Astrocyte (in vitro differentiated cells and primary cell): ENCODE data around the gene CARD9. TPM values are rescaled to one million over a fixed set of nuclear protein-coding genes. Genes with fewer than 3 reads are reported as not detected.

Experiments used
- DNase-seq: peaks from one replicate; pipeline ENCODE4 v3.0.0-alpha.2; 2010; ENCODE audit warnings: low read depth
- FAIRE-seq: peaks from 2 replicates; lab custom pipeline; 2011; peaks lifted over from hg19 to GRCh38; lab: Jason Lieb, UNC
- H2AFZ ChIP-seq: 2 replicates; pipeline ENCODE4 v1.6.0; 2012; ENCODE audit warnings: low read depth, low read length, inconsistent platforms
- H3K27ac ChIP-seq: 2 replicates; pipeline ENCODE4 v1.5.1; 2011; ENCODE audit warnings: low read depth, low read length, inconsistent platforms
- H3K27me3 ChIP-seq: 2 replicates; pipeline ENCODE4 v1.6.0; 2011; ENCODE audit warnings: low read length, inconsistent platforms; ENCODE audit not compliant: insufficient read depth
- H3K36me3 ChIP-seq: 2 replicates; pipeline ENCODE4 v1.5.1; 2011; ENCODE audit warnings: low read length, inconsistent platforms; ENCODE audit not compliant: insufficient read depth
- H3K4me1 ChIP-seq: 2 replicates; pipeline ENCODE4 v1.5.1; 2011; ENCODE audit warnings: low read length, inconsistent platforms; ENCODE audit not compliant: insufficient read depth
- H3K4me2 ChIP-seq: 2 replicates; pipeline ENCODE4 v1.6.0; 2012; ENCODE audit warnings: low read length, inconsistent platforms
- H3K4me3 ChIP-seq: 2 replicates; pipeline ENCODE4 v1.5.1; 2011; ENCODE audit warnings: low read depth, mild to moderate bottlenecking, low read length, inconsistent platforms; ENCODE audit not compliant: insufficient read depth
- H3K79me2 ChIP-seq: 2 replicates; pipeline ENCODE4 v1.6.0; 2012; ENCODE audit warnings: mild to moderate bottlenecking, low read length, inconsistent platforms; ENCODE audit not compliant: insufficient read depth
- H3K9ac ChIP-seq: 2 replicates; pipeline ENCODE4 v1.6.0; 2012; ENCODE audit warnings: mild to moderate bottlenecking, low read length, inconsistent platforms
- H3K9me3 ChIP-seq: 2 replicates; pipeline ENCODE4 v1.5.1; 2012; ENCODE audit warnings: low read depth, mild to moderate bottlenecking, low read length, inconsistent platforms; ENCODE audit not compliant: insufficient read depth
- H4K20me1 ChIP-seq: 2 replicates; pipeline ENCODE4 v1.6.0; 2012; ENCODE audit warnings: low read length, inconsistent platforms; ENCODE audit not compliant: insufficient read depth
- H3K27ac Mint-ChIP-seq: one replicate; pipeline ENCODE4 v1.8.0; 2021; ENCODE audit warnings: mild to moderate bottlenecking, mixed read lengths; ENCODE audit not compliant: unreplicated experiment
- H3K27me3 Mint-ChIP-seq: one replicate; pipeline ENCODE4 v1.8.0; 2021; ENCODE audit warnings: low read depth, mixed read lengths; ENCODE audit not compliant: unreplicated experiment
- H3K36me3 Mint-ChIP-seq: one replicate; pipeline ENCODE4 v1.8.0; 2021; ENCODE audit warnings: low read depth, mixed read lengths; ENCODE audit not compliant: unreplicated experiment
- H3K4me1 Mint-ChIP-seq: one replicate; pipeline ENCODE4 v1.8.0; 2021; ENCODE audit warnings: low read depth, mixed read lengths; ENCODE audit not compliant: unreplicated experiment
- H3K4me3 Mint-ChIP-seq: one replicate; pipeline ENCODE4 v1.8.0; 2021; ENCODE audit warnings: mild to moderate bottlenecking, moderate library complexity, mixed read lengths; ENCODE audit not compliant: unreplicated experiment
- H3K9me3 Mint-ChIP-seq: one replicate; pipeline ENCODE4 v1.8.0; 2021; ENCODE audit warnings: mild to moderate bottlenecking, mixed read lengths; ENCODE audit not compliant: unreplicated experiment
- CTCF ChIP-seq: IDR thresholded peaks from 2 replicates; pipeline ENCODE4 v1.5.1; 2011; ENCODE audit warnings: low read depth, mild to moderate bottlenecking, inconsistent platforms, low read length, moderate library complexity; ENCODE audit not compliant: insufficient read depth
- EZH2 ChIP-seq: IDR thresholded peaks from 2 replicates; pipeline ENCODE4 v1.6.1; 2012; ENCODE audit warnings: mild to moderate bottlenecking, low read length, inconsistent platforms; ENCODE audit not compliant: insufficient read depth
- total RNA-seq: library from RNA; stranded (reverse); gene quantifications from 2 replicates; pipeline ENCODE4 v1.2.1, GENCODE V29; 2021

CARD9 gene
- total RNA-seq, 1 donor from 2014 or later = 4.2 TPM

GRCh38 chr9:136354592-136355085 is 18.8 kb downstream of the CARD9 start:
- Histone ChIP-seq H3K4me1 (peaks cover 14% of the 10 kb centered on the region), H3K9ac (no peak overlapping the region), H3K4me2 (peak overlapping the region; percentile 10), H3K27me3 (no peaks in the 10 kb centered on the region), H2AFZ (no peak overlapping the region), H3K79me2 (no peaks in the 10 kb centered on the region), H3K36me3 (no peaks in the 10 kb centered on the region), H4K20me1 (peaks cover 26% of the 10 kb centered on the region), H3K9me3 (no peaks in the 10 kb centered on the region), H3K4me3 (no peak overlapping the region), H3K27ac (no peak overlapping the region)
- Mint-ChIP-seq H3K4me1 (peaks cover 7% of the 10 kb centered on the region), H3K4me3 (no peak overlapping the region), H3K27ac (peak overlapping the region; percentile 53), H3K9me3 (no peaks in the 10 kb centered on the region), H3K27me3 (no peaks in the 10 kb centered on the region), H3K36me3 (no peaks in the 10 kb centered on the region)
- FAIRE-seq (no peak), DNase-seq (no peak)
- TF ChIP-seq CTCF (no peak), EZH2 (no peak)

GRCh38 chr9:136353757-136354488 is 19.5 kb downstream of the CARD9 start:
- peaks cover 6% of the 10 kb centered on the region for H3K4me1 Mint-ChIP-seq
- H3K4me3 Mint-ChIP-seq = no peak overlapping the region
- H3K27ac Mint-ChIP-seq = no peak overlapping the region
- H3K9me3 Mint-ChIP-seq = no peaks in the 10 kb centered on the region
- H3K4me2 ChIP-seq = no peak overlapping the region
- no peak overlapping the region for H3K4me3 ChIP-seq
- TF ChIP-seq EZH2 (no peak), CTCF (no peak)
- H3K4me1 ChIP-seq = peaks cover 14% of the 10 kb centered on the region
- H2AFZ ChIP-seq = no peak overlapping the region
- no peak overlapping the region for H3K27ac ChIP-seq
- no peaks in the 10 kb centered on the region for H3K27me3 ChIP-seq
- H3K27me3 Mint-ChIP-seq = no peaks in the 10 kb centered on the region
- FAIRE-seq = no peak
- no peaks in the 10 kb centered on the region for H3K9me3 ChIP-seq
- H3K36me3 ChIP-seq = no peaks in the 10 kb centered on the region
- no peaks in the 10 kb centered on the region for H3K79me2 ChIP-seq
- H3K9ac ChIP-seq = no peak overlapping the region
- H4K20me1 ChIP-seq = peaks cover 23% of the 10 kb centered on the region
- DNase-seq = no peak
- H3K36me3 Mint-ChIP-seq = no peaks in the 10 kb centered on the region

- no peak overlapping the region for H3K27ac Mint-ChIP-seq
- no peaks in the 10 kb centered on the region for H3K27me3 Mint-ChIP-seq
- no peaks in the 10 kb centered on the region for H3K79me2 ChIP-seq
- no peaks in the 10 kb centered on the region for H3K36me3 ChIP-seq
- H3K9me3 Mint-ChIP-seq = no peaks in the 10 kb centered on the region
- DNase-seq = no peak
- no peak overlapping the region for H3K27ac ChIP-seq
- TF ChIP-seq CTCF = no peak
- no peak for TF ChIP-seq EZH2
- FAIRE-seq = no peak
- H3K4me2 ChIP-seq = no peak overlapping the region
- no peak overlapping the region for H3K4me3 ChIP-seq
- H3K9ac ChIP-seq = no peak overlapping the region
- no peak overlapping the region for H2AFZ ChIP-seq
- H3K36me3 Mint-ChIP-seq = no peaks in the 10 kb centered on the region
- peaks cover 25% of the 10 kb centered on the region for H4K20me1 ChIP-seq
- no peak overlapping the region for H3K4me3 Mint-ChIP-seq
- H3K9me3 ChIP-seq = no peaks in the 10 kb centered on the region
- H3K4me1 ChIP-seq = peaks cover 14% of the 10 kb centered on the region
- no peaks in the 10 kb centered on the region for H3K27me3 ChIP-seq
- H3K4me1 Mint-ChIP-seq = peaks cover 6% of the 10 kb centered on the region
Observed at GRCh38 chr9:136353088-136353487, 20.4 kb downstream of the CARD9 start.
